ENCODE measurements around the gene TMEM218.

Gene TMEM218

GRCh38 chr11:125071435-125071834, 40.0 kb downstream of the TMEM218 start:
- ATAC-seq: no peak; the same call in 1 of the 3 replicates
- no peak for TF ChIP-seq ZFP30 (CRISPR knock-in tag; IDR thresholded peaks at IDR 0.05)
- TF ChIP-seq TCF4 (CRISPR knock-in tag; IDR thresholded peaks at IDR 0.05; ENCODE audit: borderline replicate concordance): no peak
- no peak for TF ChIP-seq CSDC2 (CRISPR knock-in tag; IDR thresholded peaks at IDR 0.05)
- no peak for TF ChIP-seq POU6F1 (CRISPR knock-in tag; IDR thresholded peaks at IDR 0.05; ENCODE audit: borderline replicate concordance, low read depth)
- no peak for TF ChIP-seq RARB (CRISPR knock-in tag; IDR thresholded peaks at IDR 0.05)
- TF ChIP-seq TSHZ2 (CRISPR knock-in tag; IDR thresholded peaks at IDR 0.05): no peak
- TF ChIP-seq ARNTL (CRISPR knock-in tag; IDR thresholded peaks at IDR 0.05; ENCODE audit: borderline replicate concordance, low read depth): no peak
- no peak for TF ChIP-seq ZNF565 (CRISPR knock-in tag; conservative IDR thresholded peaks at IDR 0.05; ENCODE audit: low read depth)

GRCh38 chr11:125070699-125071254, 40.6 kb downstream of the TMEM218 start:
- ATAC-seq: no peak
- TF ChIP-seq OSR1 (CRISPR knock-in tag; IDR thresholded peaks at IDR 0.05) (no peak), BACH2 (CRISPR knock-in tag; IDR thresholded peaks at IDR 0.05; ENCODE audit: borderline replicate concordance) (no peak), PATZ1 (CRISPR knock-in tag; IDR thresholded peaks at IDR 0.05; ENCODE audit: borderline replicate concordance) (no peak), CREB5 (CRISPR knock-in tag; IDR thresholded peaks at IDR 0.05; ENCODE audit: low read depth) (no peak), ESRRG (CRISPR knock-in tag; IDR thresholded peaks at IDR 0.05) (no peak), ZC3H10 (CRISPR knock-in tag; IDR thresholded peaks at IDR 0.05) (no peak), RARB (CRISPR knock-in tag; IDR thresholded peaks at IDR 0.05) (no peak), ARNTL (CRISPR knock-in tag; IDR thresholded peaks at IDR 0.05; ENCODE audit: borderline replicate concordance, low read depth) (no peak), ZNF565 (CRISPR knock-in tag; conservative IDR thresholded peaks at IDR 0.05; ENCODE audit: low read depth) (no peak), TSHZ2 (CRISPR knock-in tag; IDR thresholded peaks at IDR 0.05) (no peak), ISL1 (CRISPR knock-in tag; IDR thresholded peaks at IDR 0.05) (no peak), ZFP3 (CRISPR knock-in tag; IDR thresholded peaks at IDR 0.05) (no peak), PPARA (CRISPR knock-in tag; IDR thresholded peaks at IDR 0.05; ENCODE audit: borderline replicate concordance) (no peak)

- TF ChIP-seq TSHZ2 (CRISPR knock-in tag; IDR thresholded peaks at IDR 0.05): no peak
- no peak for TF ChIP-seq RARB (CRISPR knock-in tag; IDR thresholded peaks at IDR 0.05)
- ATAC-seq: no peak
These were observed 41.6 kb downstream of the TMEM218 start for GRCh38 chr11:125069796-125070195.

Data from SK-N-SH treated with all-trans-retinoic acid at 6 μM for 48 hours (cell line).